OCI-LY3 (cell line): ENCODE results near the gene ATP7B.

Experiments
- H2AFZ ChIP-seq: fragments of 200-600, 300-600 bp; shearing (Covaris generic); 2 replicates; pipeline ENCODE4 v1.6.0; 2014; ENCODE audit warnings: antibody characterized with exemption, low read depth, low read length
- H3K27ac ChIP-seq: fragments of 200-600, 300-600 bp; sonication (generic); 2 replicates; pipeline ENCODE4 v1.5.1; 2014; ENCODE audit warnings: mild to moderate bottlenecking, low read length, moderate library complexity, mixed read lengths
- H3K27me3 ChIP-seq: fragments of 200-600, 300-600 bp; sonication (generic); 2 replicates; pipeline ENCODE4 v1.6.1; 2014; ENCODE audit warnings: low read depth, low read length, mixed read lengths
- H3K36me3 ChIP-seq: fragments of 200-600, 300-600 bp; sonication (generic); replicated peaks from 2 replicates; pipeline ENCODE3; 2014; ENCODE audit warnings: low read depth, low read length, mixed read lengths
- H3K4me1 ChIP-seq: fragments of 300-600, 200-600 bp; sonication (generic); 2 replicates; pipeline ENCODE4 v1.6.1; 2014; ENCODE audit warnings: low read length, mixed read lengths
- H3K4me2 ChIP-seq: fragments of 200-600, 300-600 bp; sonication (generic); 2 replicates; pipeline ENCODE4 v1.6.1; 2014; ENCODE audit warnings: low read length, mixed read lengths
- H3K4me3 ChIP-seq: fragments of 300-600, 200-600 bp; sonication (generic); 2 replicates; pipeline ENCODE4 v1.5.1; 2014; ENCODE audit warnings: antibody characterized with exemption, mild to moderate bottlenecking, low read length, moderate library complexity
- H3K79me2 ChIP-seq: fragments of 300-600, 200-600 bp; shearing (Covaris generic); 2 replicates; pipeline ENCODE4 v1.6.1; 2014; ENCODE audit warnings: mild to moderate bottlenecking, low read length, mixed read lengths
- H3K9ac ChIP-seq: fragments of 300-600, 200-600 bp; shearing (Covaris generic); 2 replicates; pipeline ENCODE4 v1.6.0; 2014; ENCODE audit warnings: mild to moderate bottlenecking, low read length, moderate library complexity
- H3K9me3 ChIP-seq: fragments of 200-600, 300-600 bp; shearing (Covaris generic); 2 replicates; pipeline ENCODE4 v1.6.1; 2014; ENCODE audit warnings: low read length, mixed read lengths; ENCODE audit not compliant: insufficient read depth
- H4K20me1 ChIP-seq: fragments of 200-600, 300-600 bp; sonication (generic); 2 replicates; pipeline ENCODE4 v1.6.1; 2016; ENCODE audit warnings: low read length, mixed read lengths; ENCODE audit not compliant: insufficient read depth
- CTCF ChIP-seq: fragments of 200-600, 300-600 bp; sonication (generic); IDR thresholded peaks from 2 replicates; pipeline ENCODE4 v1.5.1; 2014; ENCODE audit warnings: antibody characterized with exemption, low read length, low read depth
- EZH2phosphoT487 ChIP-seq: fragments of 200-600 bp; shearing (Covaris generic); IDR thresholded peaks from 2 replicates; pipeline ENCODE4 v1.6.1; 2018; ENCODE audit warnings: antibody characterized with exemption, mixed run types, low read depth

The ATP7B gene

GRCh38 chr13:52002361-52002760 lies 8.9 kb downstream of the ATP7B start:
- H3K27me3 ChIP-seq: peaks cover 15% of the 10 kb centered on the region
- H3K79me2 ChIP-seq: no peaks in the 10 kb centered on the region
- H3K9me3 ChIP-seq: no peaks in the 10 kb centered on the region
- H3K36me3 ChIP-seq: no peaks in the 10 kb centered on the region
- no peak overlapping the region for H3K9ac ChIP-seq
- H3K4me2 ChIP-seq: no peak overlapping the region
- peaks cover 3% of the 10 kb centered on the region; the same call in 1 of the 2 replicates for H3K4me1 ChIP-seq
- no peak overlapping the region for H2AFZ ChIP-seq
- no peak overlapping the region for H3K4me3 ChIP-seq
- no peaks in the 10 kb centered on the region for H4K20me1 ChIP-seq
- no peak overlapping the region for H3K27ac ChIP-seq
- TF ChIP-seq CTCF (no peak), EZH2phosphoT487 (no peak)

GRCh38 chr13:52001120-52001731 lies 10.0 kb downstream of the ATP7B start:
- peaks cover 15% of the 10 kb centered on the region for H3K27me3 ChIP-seq
- H3K79me2 ChIP-seq: no peaks in the 10 kb centered on the region
- no peaks in the 10 kb centered on the region for H3K36me3 ChIP-seq
- H3K9me3 ChIP-seq: no peaks in the 10 kb centered on the region
- TF ChIP-seq CTCF: peak; percentile 76
- TF ChIP-seq EZH2phosphoT487: no peak
- 0 out of 2 replicates have a peak overlapping the region, but pooled peaks have one; percentile 15 for H2AFZ ChIP-seq
- H3K27ac ChIP-seq: no peak overlapping the region
- H3K4me2 ChIP-seq: no peak overlapping the region
- peaks cover 3% of the 10 kb centered on the region; the same call in 1 of the 2 replicates for H3K4me1 ChIP-seq
- H3K4me3 ChIP-seq: no peak overlapping the region
- no peaks in the 10 kb centered on the region for H4K20me1 ChIP-seq
- no peak overlapping the region for H3K9ac ChIP-seq

GRCh38 chr13:51999921-52000320 lies 11.3 kb downstream of the ATP7B start:
- no peaks in the 10 kb centered on the region for H3K79me2 ChIP-seq
- H3K9ac ChIP-seq: no peak overlapping the region
- TF ChIP-seq CTCF: no peak
- no peak for TF ChIP-seq EZH2phosphoT487
- H4K20me1 ChIP-seq: no peaks in the 10 kb centered on the region
- peaks cover 3% of the 10 kb centered on the region; the same call in 1 of the 2 replicates for H3K4me1 ChIP-seq
- H3K4me2 ChIP-seq: no peak overlapping the region
- H2AFZ ChIP-seq: no peak overlapping the region
- peaks cover 20% of the 10 kb centered on the region for H3K27me3 ChIP-seq
- no peaks in the 10 kb centered on the region for H3K36me3 ChIP-seq
- H3K4me3 ChIP-seq: no peak overlapping the region
- no peak overlapping the region for H3K27ac ChIP-seq
- H3K9me3 ChIP-seq: no peaks in the 10 kb centered on the region

- no peak overlapping the region for H3K4me2 ChIP-seq
Measured at GRCh38 chr13:51999510-51999911, 11.7 kb downstream of the ATP7B start.

More at GRCh38 chr13:51999510-51999911, 11.7 kb downstream of the ATP7B start:
- no peaks in the 10 kb centered on the region for H3K79me2 ChIP-seq
- H3K9me3 ChIP-seq: no peaks in the 10 kb centered on the region
- no peak overlapping the region for H2AFZ ChIP-seq
- H4K20me1 ChIP-seq: no peaks in the 10 kb centered on the region
- no peak overlapping the region for H3K27ac ChIP-seq
- H3K36me3 ChIP-seq: no peaks in the 10 kb centered on the region
- no peak overlapping the region for H3K9ac ChIP-seq
- H3K4me1 ChIP-seq: peaks cover 3% of the 10 kb centered on the region; the same call in 1 of the 2 replicates
- H3K4me3 ChIP-seq: no peak overlapping the region
- TF ChIP-seq EZH2phosphoT487 (no peak), CTCF (no peak)
- peaks cover 20% of the 10 kb centered on the region for H3K27me3 ChIP-seq
